Type B pancreatic cell (in vitro differentiated cells): Measurements from ENCODE around the gene LCN15. TPM values are rescaled to one million over a fixed set of nuclear protein-coding genes. Genes with fewer than 3 reads are reported as not detected.

Experiments
- DNase-seq: peaks from one replicate; pipeline ENCODE4 v3.0.0; 2021; ENCODE audit warnings: mixed read lengths; ENCODE audit not compliant: unreplicated experiment; ENCODE audit errors: extremely low spot score
- H3K27ac Mint-ChIP-seq: 2 replicates; pipeline ENCODE4 v1.8.0; 2021; ENCODE audit warnings: mild to moderate bottlenecking, mixed read lengths
- H3K27me3 Mint-ChIP-seq: 2 replicates; pipeline ENCODE4 v1.8.0; 2021; ENCODE audit warnings: mixed read lengths
- H3K36me3 Mint-ChIP-seq: 2 replicates; pipeline ENCODE4 v1.8.0; 2021; ENCODE audit warnings: mixed read lengths
- H3K4me1 Mint-ChIP-seq: one replicate; pipeline ENCODE4 v1.8.0; 2021; ENCODE audit warnings: mixed read lengths; ENCODE audit not compliant: unreplicated experiment
- H3K4me3 Mint-ChIP-seq: 2 replicates; pipeline ENCODE4 v1.8.0; 2021; ENCODE audit warnings: mild to moderate bottlenecking, mixed read lengths
- H3K9me3 Mint-ChIP-seq: 2 replicates; pipeline ENCODE4 v1.8.0; 2021; ENCODE audit warnings: mixed read lengths
- CTCF ChIP-seq: fragments of 200-600 bp; sonication (generic); conservative IDR thresholded peaks from 2 replicates; pipeline ENCODE4 v1.5.0; 2021; ENCODE audit warnings: antibody characterized with exemption, mild to moderate bottlenecking
- total RNA-seq: library from RNA; stranded (reverse); gene quantifications from 2 replicates; pipeline ENCODE4 v1.2.1, GENCODE V29; 2021; ENCODE audit warnings: low replicate concordance

LCN15 gene
- total RNA-seq, 1 donor from 2014 or later: 0.77 TPM

- peaks cover 5% of the 10 kb centered on the region for H3K27me3 Mint-ChIP-seq
- no peak overlapping the region for H3K27ac Mint-ChIP-seq
- no peak for TF ChIP-seq CTCF
- H3K4me1 Mint-ChIP-seq: peaks cover 20% of the 10 kb centered on the region
- H3K36me3 Mint-ChIP-seq: peaks cover 27% of the 10 kb centered on the region
- peak overlapping the region; percentile 58 for H3K4me3 Mint-ChIP-seq
- H3K9me3 Mint-ChIP-seq: no peaks in the 10 kb centered on the region
- DNase-seq: no peak
Measured at GRCh38 chr9:136723362-136723976, 40.8 kb downstream of the LCN15 start.

GRCh38 chr9:136722969-136723356 is 41.4 kb downstream of the LCN15 start:
- H3K9me3 Mint-ChIP-seq: no peaks in the 10 kb centered on the region
- TF ChIP-seq CTCF: no peak
- peaks cover 5% of the 10 kb centered on the region for H3K27me3 Mint-ChIP-seq
- no peak for DNase-seq
- no peak overlapping the region for H3K4me3 Mint-ChIP-seq
- H3K27ac Mint-ChIP-seq: no peak overlapping the region
- peaks cover 27% of the 10 kb centered on the region for H3K36me3 Mint-ChIP-seq
- H3K4me1 Mint-ChIP-seq: peaks cover 20% of the 10 kb centered on the region

- Mint-ChIP-seq H3K27me3 (peaks cover 3% of the 10 kb centered on the region), H3K27ac (no peak overlapping the region), H3K36me3 (peaks cover 27% of the 10 kb centered on the region), H3K9me3 (no peaks in the 10 kb centered on the region), H3K4me3 (no peak overlapping the region), H3K4me1 (peaks cover 20% of the 10 kb centered on the region)
- DNase-seq: no peak
- no peak for TF ChIP-seq CTCF
Measured at GRCh38 chr9:136722093-136722968, 42.0 kb downstream of the LCN15 start.

- H3K4me1 Mint-ChIP-seq: peaks cover 15% of the 10 kb centered on the region
- H3K27me3 Mint-ChIP-seq: no peaks in the 10 kb centered on the region
- H3K36me3 Mint-ChIP-seq: peaks cover 22% of the 10 kb centered on the region
- TF ChIP-seq CTCF: no peak
- H3K9me3 Mint-ChIP-seq: no peaks in the 10 kb centered on the region
- peak overlapping the region; percentile 39 for H3K4me3 Mint-ChIP-seq
- no peak for DNase-seq
- peak overlapping the region; percentile 73 for H3K27ac Mint-ChIP-seq
Measured at GRCh38 chr9:136721339-136722092, 42.8 kb downstream of the LCN15 start.

GRCh38 chr9:136720898-136721338 is 43.4 kb downstream of the LCN15 start:
- H3K4me1 Mint-ChIP-seq: peaks cover 11% of the 10 kb centered on the region
- H3K36me3 Mint-ChIP-seq: peaks cover 21% of the 10 kb centered on the region
- H3K4me3 Mint-ChIP-seq: peak overlapping the region; percentile 39
- TF ChIP-seq CTCF: no peak
- H3K27ac Mint-ChIP-seq: peak overlapping the region; percentile 73
- no peaks in the 10 kb centered on the region for H3K9me3 Mint-ChIP-seq
- no peaks in the 10 kb centered on the region for H3K27me3 Mint-ChIP-seq
- no peak for DNase-seq
